Measurements from ENCODE around the gene COPS7A.
"Not testable (repeated sequence)": the region's sequence is repeated elsewhere in the genome, so short reads cannot be mapped to it uniquely, and the experiment has no call there.

COPS7A gene

GRCh38 chr12:6703631-6704030 lies 20.2 kb upstream of the COPS7A start:
- TF ChIP-seq, protein P1, sequence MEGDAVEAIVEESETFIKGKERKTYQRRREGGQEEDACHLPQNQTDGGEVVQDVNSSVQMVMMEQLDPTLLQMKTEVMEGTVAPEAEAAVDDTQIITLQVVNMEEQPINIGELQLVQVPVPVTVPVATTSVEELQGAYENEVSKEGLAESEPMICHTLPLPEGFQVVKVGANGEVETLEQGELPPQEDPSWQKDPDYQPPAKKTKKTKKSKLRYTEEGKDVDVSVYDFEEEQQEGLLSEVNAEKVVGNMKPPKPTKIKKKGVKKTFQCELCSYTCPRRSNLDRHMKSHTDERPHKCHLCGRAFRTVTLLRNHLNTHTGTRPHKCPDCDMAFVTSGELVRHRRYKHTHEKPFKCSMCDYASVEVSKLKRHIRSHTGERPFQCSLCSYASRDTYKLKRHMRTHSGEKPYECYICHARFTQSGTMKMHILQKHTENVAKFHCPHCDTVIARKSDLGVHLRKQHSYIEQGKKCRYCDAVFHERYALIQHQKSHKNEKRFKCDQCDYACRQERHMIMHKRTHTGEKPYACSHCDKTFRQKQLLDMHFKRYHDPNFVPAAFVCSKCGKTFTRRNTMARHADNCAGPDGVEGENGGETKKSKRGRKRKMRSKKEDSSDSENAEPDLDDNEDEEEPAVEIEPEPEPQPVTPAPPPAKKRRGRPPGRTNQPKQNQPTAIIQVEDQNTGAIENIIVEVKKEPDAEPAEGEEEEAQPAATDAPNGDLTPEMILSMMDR (IDR thresholded peaks at IDR 0.05; ENCODE audit: borderline replicate concordance, insufficient read depth, low read depth, low read length): no peak
- no peak overlapping the region for H3K4me3 ChIP-seq (ENCODE audit: low read depth, low read length)

- H3K4me3 ChIP-seq (ENCODE audit: low read depth, low read length): not testable (repeated sequence)
These were observed 15.5 kb upstream of the COPS7A start for GRCh38 chr12:6708351-6708750.

DNA sequence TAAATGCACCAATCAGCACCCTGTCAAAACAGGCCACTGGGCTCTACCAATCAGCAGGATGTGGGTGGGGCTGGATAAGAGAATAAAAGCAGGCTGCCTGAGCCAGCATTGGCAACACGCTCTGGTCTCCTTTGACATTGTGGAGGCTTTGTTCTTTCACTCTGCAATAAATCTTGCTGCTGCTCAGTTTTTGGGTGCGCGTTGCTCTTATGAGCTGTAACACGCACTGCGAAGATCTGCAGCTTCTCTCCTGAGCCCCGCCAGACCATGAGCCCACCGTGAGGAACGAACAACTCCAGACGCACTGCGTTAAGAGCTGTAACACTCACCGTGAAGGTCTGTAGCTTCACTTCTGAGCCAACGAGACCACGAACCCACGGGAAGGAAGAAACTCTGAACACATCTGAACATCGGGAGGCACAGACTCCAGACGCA lies 14.9 kb upstream of the COPS7A start:
- TF ChIP-seq, protein P1 (IDR thresholded peaks at IDR 0.05; ENCODE audit: borderline replicate concordance, insufficient read depth, low read depth, low read length): no peak
- H3K4me3 ChIP-seq (ENCODE audit: low read depth, low read length): no peak overlapping the region

DNA sequence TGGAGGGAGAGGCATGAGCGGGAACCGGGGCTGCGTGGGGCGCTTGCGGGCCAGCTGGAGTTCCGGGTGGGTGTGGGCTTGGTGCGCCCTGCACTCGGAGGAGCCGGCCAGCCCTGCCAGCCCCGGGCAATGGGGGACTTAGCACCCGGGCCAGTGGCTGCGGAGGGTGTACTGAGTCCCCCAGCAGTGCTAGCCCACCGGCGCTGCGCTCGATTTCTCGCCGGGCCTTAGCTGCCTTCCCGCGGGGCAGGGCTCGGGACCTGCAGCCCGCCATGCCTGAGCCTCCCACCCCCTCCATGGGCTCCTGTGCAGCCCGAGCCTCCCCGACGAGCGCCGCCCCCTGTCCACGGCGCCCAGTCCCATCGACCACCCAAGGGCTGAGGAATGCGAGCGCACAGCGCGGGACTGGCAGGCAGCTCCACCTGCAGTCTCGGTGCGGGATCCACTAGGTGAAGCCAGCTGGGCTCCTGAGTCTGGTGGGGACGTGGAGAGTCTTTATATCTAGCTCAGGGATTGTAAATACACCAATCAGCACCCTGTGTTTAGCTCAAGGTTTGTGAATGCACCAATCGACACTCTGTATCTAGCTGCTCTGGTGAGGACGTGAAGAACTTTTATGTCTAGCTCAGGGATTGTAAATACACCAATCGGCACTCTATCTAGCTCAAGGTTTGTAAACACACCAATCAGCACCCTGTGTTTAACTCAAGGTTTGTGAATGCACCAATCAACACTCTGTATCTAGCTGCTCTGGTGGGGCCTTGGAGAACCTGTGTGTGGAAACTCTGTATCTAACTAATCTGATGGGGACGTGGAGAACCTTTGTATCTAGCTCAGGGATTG lies 7.6 kb upstream of the COPS7A start:
- H3K4me3 ChIP-seq (ENCODE audit: low read depth, low read length): not testable (repeated sequence)

DNA sequence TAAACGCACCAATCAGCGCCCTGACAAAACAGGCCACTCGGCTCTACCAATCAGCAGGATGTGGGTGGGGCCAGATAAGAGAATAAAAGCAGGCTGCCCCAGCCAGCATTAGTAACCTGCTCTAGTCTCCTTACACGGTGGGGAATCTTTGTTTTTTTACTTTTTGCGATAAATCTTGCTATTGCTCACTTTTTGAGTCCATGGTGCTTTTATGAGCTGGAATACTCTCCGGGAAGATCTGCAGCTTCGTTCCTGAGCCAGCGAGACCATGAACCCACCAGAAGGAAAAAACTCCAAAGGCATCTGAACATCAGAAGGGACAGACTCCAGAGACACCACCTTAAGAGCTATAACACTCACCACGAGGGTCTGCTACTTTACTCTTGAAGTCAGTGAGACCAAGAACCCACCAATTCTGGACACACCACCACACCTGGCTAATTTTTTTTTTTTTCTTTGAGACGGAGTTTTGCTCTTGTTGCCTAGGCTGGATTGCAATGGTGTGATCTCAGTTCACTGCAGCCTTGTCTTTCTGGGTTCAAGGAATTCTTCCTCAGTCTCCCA lies 6.9 kb upstream of the COPS7A start:
- H3K4me3 ChIP-seq (ENCODE audit: low read depth, low read length): no peak overlapping the region
- TF ChIP-seq, protein P1 (IDR thresholded peaks at IDR 0.05; ENCODE audit: borderline replicate concordance, insufficient read depth, low read depth, low read length): no peak

GRCh38 chr12:6722863-6723262 lies 983 bp upstream of the COPS7A start:
- H3K4me3 ChIP-seq (ENCODE audit: low read depth, low read length): no peak overlapping the region
- TF ChIP-seq, protein P1 (IDR thresholded peaks at IDR 0.05; ENCODE audit: borderline replicate concordance, insufficient read depth, low read depth, low read length): no peak

GRCh38 chr12:6724409-6724797 lies 557 bp downstream of the COPS7A start:
- TF ChIP-seq, protein P1 (IDR thresholded peaks at IDR 0.05; ENCODE audit: borderline replicate concordance, insufficient read depth, low read depth, low read length): no peak
- peak overlapping the region; percentile 75 for H3K4me3 ChIP-seq (ENCODE audit: low read depth, low read length)

- no peak overlapping the region for H3K4me3 ChIP-seq (ENCODE audit: low read depth, low read length)
- TF ChIP-seq, protein P1 (IDR thresholded peaks at IDR 0.05; ENCODE audit: borderline replicate concordance, insufficient read depth, low read depth, low read length): no peak
These were observed 1.5 kb downstream of the COPS7A start for GRCh38 chr12:6725350-6725749.
